Astrocyte (in vitro differentiated cells and primary cell): Measurements from ENCODE around the gene DNPEP. TPM values are rescaled to one million over a fixed set of nuclear protein-coding genes. Genes with fewer than 3 reads are reported as not detected.

Experiments
- DNase-seq: peaks from one replicate; pipeline ENCODE4 v3.0.0-alpha.2; 2010; ENCODE audit warnings: low read depth
- FAIRE-seq: peaks from 2 replicates; lab custom pipeline; 2011; peaks lifted over from hg19 to GRCh38; lab: Jason Lieb, UNC
- H2AFZ ChIP-seq: 2 replicates; pipeline ENCODE4 v1.6.0; 2012; ENCODE audit warnings: low read depth, low read length, inconsistent platforms
- H3K27ac ChIP-seq: 2 replicates; pipeline ENCODE4 v1.5.1; 2011; ENCODE audit warnings: low read depth, low read length, inconsistent platforms
- H3K27me3 ChIP-seq: 2 replicates; pipeline ENCODE4 v1.6.0; 2011; ENCODE audit warnings: low read length, inconsistent platforms; ENCODE audit not compliant: insufficient read depth
- H3K36me3 ChIP-seq: 2 replicates; pipeline ENCODE4 v1.5.1; 2011; ENCODE audit warnings: low read length, inconsistent platforms; ENCODE audit not compliant: insufficient read depth
- H3K4me1 ChIP-seq: 2 replicates; pipeline ENCODE4 v1.5.1; 2011; ENCODE audit warnings: low read length, inconsistent platforms; ENCODE audit not compliant: insufficient read depth
- H3K4me2 ChIP-seq: 2 replicates; pipeline ENCODE4 v1.6.0; 2012; ENCODE audit warnings: low read length, inconsistent platforms
- H3K4me3 ChIP-seq: 2 replicates; pipeline ENCODE4 v1.5.1; 2011; ENCODE audit warnings: low read depth, mild to moderate bottlenecking, low read length, inconsistent platforms; ENCODE audit not compliant: insufficient read depth
- H3K79me2 ChIP-seq: 2 replicates; pipeline ENCODE4 v1.6.0; 2012; ENCODE audit warnings: mild to moderate bottlenecking, low read length, inconsistent platforms; ENCODE audit not compliant: insufficient read depth
- H3K9ac ChIP-seq: 2 replicates; pipeline ENCODE4 v1.6.0; 2012; ENCODE audit warnings: mild to moderate bottlenecking, low read length, inconsistent platforms
- H3K9me3 ChIP-seq: 2 replicates; pipeline ENCODE4 v1.5.1; 2012; ENCODE audit warnings: low read depth, mild to moderate bottlenecking, low read length, inconsistent platforms; ENCODE audit not compliant: insufficient read depth
- H4K20me1 ChIP-seq: 2 replicates; pipeline ENCODE4 v1.6.0; 2012; ENCODE audit warnings: low read length, inconsistent platforms; ENCODE audit not compliant: insufficient read depth
- H3K27ac Mint-ChIP-seq: one replicate; pipeline ENCODE4 v1.8.0; 2021; ENCODE audit warnings: mild to moderate bottlenecking, mixed read lengths; ENCODE audit not compliant: unreplicated experiment
- H3K27me3 Mint-ChIP-seq: one replicate; pipeline ENCODE4 v1.8.0; 2021; ENCODE audit warnings: low read depth, mixed read lengths; ENCODE audit not compliant: unreplicated experiment
- H3K36me3 Mint-ChIP-seq: one replicate; pipeline ENCODE4 v1.8.0; 2021; ENCODE audit warnings: low read depth, mixed read lengths; ENCODE audit not compliant: unreplicated experiment
- H3K4me1 Mint-ChIP-seq: one replicate; pipeline ENCODE4 v1.8.0; 2021; ENCODE audit warnings: low read depth, mixed read lengths; ENCODE audit not compliant: unreplicated experiment
- H3K4me3 Mint-ChIP-seq: one replicate; pipeline ENCODE4 v1.8.0; 2021; ENCODE audit warnings: mild to moderate bottlenecking, moderate library complexity, mixed read lengths; ENCODE audit not compliant: unreplicated experiment
- H3K9me3 Mint-ChIP-seq: one replicate; pipeline ENCODE4 v1.8.0; 2021; ENCODE audit warnings: mild to moderate bottlenecking, mixed read lengths; ENCODE audit not compliant: unreplicated experiment
- EZH2 ChIP-seq: IDR thresholded peaks from 2 replicates; pipeline ENCODE4 v1.6.1; 2012; ENCODE audit warnings: mild to moderate bottlenecking, low read length, inconsistent platforms; ENCODE audit not compliant: insufficient read depth
- total RNA-seq: library from RNA; stranded (reverse); gene quantifications from 2 replicates; pipeline ENCODE4 v1.2.1, GENCODE V29; 2021
- TF ChIP-seq, protein P1 (sequence below): IDR thresholded peaks from 2 replicates; pipeline ENCODE4 v1.5.1; 2011; ENCODE audit warnings: low read depth, mild to moderate bottlenecking, inconsistent platforms, low read length, moderate library complexity; ENCODE audit not compliant: insufficient read depth

DNPEP gene
- total RNA-seq, 1 donor from 2014 or later, result 53.9 TPM

DNA sequence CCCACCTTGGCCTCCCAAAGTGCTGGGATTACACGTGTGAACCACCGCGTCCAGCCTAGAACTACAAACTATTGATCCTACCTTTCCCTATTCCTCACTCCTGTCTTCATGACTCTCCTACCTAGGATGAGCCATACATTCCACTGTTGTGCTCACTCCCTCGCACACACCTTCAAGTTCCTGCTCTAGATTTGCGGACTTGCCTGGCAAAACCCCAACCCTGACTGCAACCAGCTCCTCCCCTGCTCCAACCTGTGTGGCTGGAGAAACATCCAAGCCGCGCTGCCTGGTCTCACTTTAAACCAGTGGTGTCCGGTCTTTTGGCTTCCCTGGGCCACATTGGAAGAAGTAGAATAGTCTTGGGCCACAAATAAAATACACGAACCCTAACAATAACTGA is 5.0 kb upstream of the DNPEP start:
- Histone ChIP-seq H3K27ac (no peak overlapping the region), H3K4me1 (peaks cover 7% of the 10 kb centered on the region), H4K20me1 (no peaks in the 10 kb centered on the region), H3K27me3 (no peaks in the 10 kb centered on the region), H3K4me2 (no peak overlapping the region), H3K4me3 (no peak overlapping the region), H3K36me3 (no peaks in the 10 kb centered on the region), H2AFZ (no peak overlapping the region), H3K9ac (no peak overlapping the region), H3K79me2 (no peaks in the 10 kb centered on the region), H3K9me3 (no peaks in the 10 kb centered on the region)
- Mint-ChIP-seq H3K9me3 (no peaks in the 10 kb centered on the region), H3K36me3 (no peaks in the 10 kb centered on the region), H3K4me3 (no peak overlapping the region), H3K27ac (no peak overlapping the region), H3K4me1 (peaks cover 4% of the 10 kb centered on the region), H3K27me3 (peaks cover 8% of the 10 kb centered on the region)
- DNase-seq (no peak), FAIRE-seq (no peak)
- TF ChIP-seq, protein P1, sequence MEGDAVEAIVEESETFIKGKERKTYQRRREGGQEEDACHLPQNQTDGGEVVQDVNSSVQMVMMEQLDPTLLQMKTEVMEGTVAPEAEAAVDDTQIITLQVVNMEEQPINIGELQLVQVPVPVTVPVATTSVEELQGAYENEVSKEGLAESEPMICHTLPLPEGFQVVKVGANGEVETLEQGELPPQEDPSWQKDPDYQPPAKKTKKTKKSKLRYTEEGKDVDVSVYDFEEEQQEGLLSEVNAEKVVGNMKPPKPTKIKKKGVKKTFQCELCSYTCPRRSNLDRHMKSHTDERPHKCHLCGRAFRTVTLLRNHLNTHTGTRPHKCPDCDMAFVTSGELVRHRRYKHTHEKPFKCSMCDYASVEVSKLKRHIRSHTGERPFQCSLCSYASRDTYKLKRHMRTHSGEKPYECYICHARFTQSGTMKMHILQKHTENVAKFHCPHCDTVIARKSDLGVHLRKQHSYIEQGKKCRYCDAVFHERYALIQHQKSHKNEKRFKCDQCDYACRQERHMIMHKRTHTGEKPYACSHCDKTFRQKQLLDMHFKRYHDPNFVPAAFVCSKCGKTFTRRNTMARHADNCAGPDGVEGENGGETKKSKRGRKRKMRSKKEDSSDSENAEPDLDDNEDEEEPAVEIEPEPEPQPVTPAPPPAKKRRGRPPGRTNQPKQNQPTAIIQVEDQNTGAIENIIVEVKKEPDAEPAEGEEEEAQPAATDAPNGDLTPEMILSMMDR, result no peak
- no peak for TF ChIP-seq EZH2

DNA sequence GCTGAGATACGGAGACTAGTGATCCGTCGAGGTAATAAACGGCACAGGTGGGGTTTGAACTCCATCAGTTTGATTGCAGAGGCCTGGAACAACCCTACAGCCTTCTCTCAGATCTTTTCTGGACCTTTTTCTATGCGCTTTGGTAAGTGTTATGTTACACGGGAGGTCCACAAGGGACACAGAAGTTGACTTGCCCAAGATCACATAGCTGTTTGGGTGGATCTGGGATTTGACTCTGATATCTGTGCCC is 1.1 kb upstream of the DNPEP start:
- Histone ChIP-seq H3K4me3 (peak overlapping the region; percentile 61), H2AFZ (peak overlapping the region; percentile 91), H4K20me1 (peaks cover 11% of the 10 kb centered on the region), H3K4me1 (peaks cover 14% of the 10 kb centered on the region), H3K9me3 (no peaks in the 10 kb centered on the region), H3K9ac (peak overlapping the region; percentile 57), H3K79me2 (peaks cover 11% of the 10 kb centered on the region), H3K36me3 (peaks cover 3% of the 10 kb centered on the region), H3K27me3 (no peaks in the 10 kb centered on the region), H3K4me2 (peak overlapping the region; percentile 86), H3K27ac (no peak overlapping the region)
- Mint-ChIP-seq H3K9me3 (no peaks in the 10 kb centered on the region), H3K27me3 (peaks cover 5% of the 10 kb centered on the region), H3K27ac (no peak overlapping the region), H3K4me1 (no peaks in the 10 kb centered on the region), H3K4me3 (peak overlapping the region; percentile 25), H3K36me3 (peaks cover 13% of the 10 kb centered on the region)
- DNase-seq (no peak), FAIRE-seq (peak; percentile 58)
- TF ChIP-seq EZH2, result no peak
- TF ChIP-seq, protein P1, result no peak

DNA sequence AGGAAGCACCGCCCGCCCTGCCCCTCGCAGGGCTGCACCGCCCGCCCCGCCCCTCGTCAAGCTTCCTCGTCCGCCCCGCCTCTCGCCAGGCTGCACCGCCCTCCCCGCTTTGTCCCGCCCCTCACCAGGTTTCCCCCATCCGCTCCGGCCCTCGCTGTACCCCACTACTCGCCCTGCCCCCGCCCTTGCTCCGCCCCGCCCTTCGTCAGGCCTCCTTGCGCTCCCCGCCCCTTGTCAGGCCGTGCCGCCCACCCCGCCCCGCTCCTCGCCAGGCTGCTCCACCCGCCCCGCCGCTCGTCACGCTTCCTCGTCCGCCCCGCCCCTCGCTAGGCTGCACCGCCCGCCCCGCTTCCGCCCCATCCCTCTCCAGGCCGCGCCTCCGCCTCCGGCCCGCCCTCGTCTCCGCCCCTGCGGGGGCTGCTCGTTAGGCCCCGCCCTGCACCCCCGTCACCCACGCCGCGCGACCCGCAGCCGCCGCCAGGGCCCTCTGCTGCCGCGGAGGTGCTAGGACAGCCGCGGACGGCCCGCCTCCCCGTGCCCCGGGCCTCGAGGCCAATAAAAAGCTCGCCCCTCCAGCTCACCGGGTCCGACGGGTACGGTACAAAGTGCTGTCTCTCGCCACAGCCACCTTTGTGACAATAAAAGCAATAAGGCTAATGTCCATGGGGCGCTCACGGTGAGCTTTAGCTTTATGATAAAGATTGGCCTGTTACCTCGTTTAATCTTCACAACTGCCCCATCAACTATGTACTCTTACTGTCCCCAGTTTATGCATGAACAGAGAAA is 602 bp upstream of the DNPEP start:
- Mint-ChIP-seq H3K9me3 (no peaks in the 10 kb centered on the region), H3K4me3 (peak overlapping the region; percentile 25), H3K4me1 (no peaks in the 10 kb centered on the region), H3K27ac (no peak overlapping the region), H3K36me3 (peaks cover 17% of the 10 kb centered on the region), H3K27me3 (peaks cover under 1% of the 10 kb centered on the region)
- DNase-seq (peak; percentile 83), FAIRE-seq (no peak)
- peak overlapping the region; percentile 91 for H2AFZ ChIP-seq
- H3K27me3 ChIP-seq, result no peaks in the 10 kb centered on the region
- H3K4me1 ChIP-seq, result peaks cover 14% of the 10 kb centered on the region
- H3K9ac ChIP-seq, result peak overlapping the region; percentile 57
- H3K4me3 ChIP-seq, result peak overlapping the region; percentile 61
- H3K9me3 ChIP-seq, result no peaks in the 10 kb centered on the region
- no peak for TF ChIP-seq EZH2
- TF ChIP-seq, protein P1, result peak; percentile 14
- peaks cover 16% of the 10 kb centered on the region for H4K20me1 ChIP-seq
- H3K27ac ChIP-seq, result no peak overlapping the region
- H3K36me3 ChIP-seq, result peaks cover 6% of the 10 kb centered on the region
- H3K4me2 ChIP-seq, result peak overlapping the region; percentile 86
- peaks cover 11% of the 10 kb centered on the region for H3K79me2 ChIP-seq
